Ascending aorta (tissue), 2 donors: ENCODE measurements around the gene ATP6V1B1. TPM values are rescaled to one million over a fixed set of nuclear protein-coding genes. Genes with fewer than 3 reads are reported as not detected.
A peak's percentile ranks its signal among the peaks of the same experiment; 100 is the strongest.

Experiments used
- DNase-seq, 2 donors: peaks; one replicate each; pipeline ENCODE4 v3.0.0-alpha.2; 2019; ENCODE audit warnings: low spot score in 2 of 2
- H3K27ac ChIP-seq, 2 donors: fragments of 200-600 bp; sonication (generic); one replicate each; pipeline ENCODE4 v1.5.1; 2016 to 2017; ENCODE audit warnings: mild to moderate bottlenecking in 1 of 2
- H3K27me3 ChIP-seq: fragments of 200-600 bp; sonication (generic); one replicate; pipeline ENCODE4 v1.5.1; 2017
- H3K36me3 ChIP-seq, 2 donors: fragments of 200-600 bp; sonication (generic); one replicate each; pipeline ENCODE4 v1.5.1; 2016
- H3K4me1 ChIP-seq, 2 donors: fragments of 200-600 bp; sonication (generic); one replicate each; pipeline ENCODE4 v1.5.1; 2016 to 2017; ENCODE audit warnings: mild to moderate bottlenecking in 1 of 2
- H3K4me3 ChIP-seq, 2 donors: fragments of 200-600 bp; sonication (generic); one replicate each; pipeline ENCODE4 v1.5.1; 2016 to 2017; ENCODE audit warnings: mild to moderate bottlenecking in 1 of 2
- H3K9me3 ChIP-seq, 2 donors: fragments of 200-600 bp; sonication (generic); one replicate each; pipeline ENCODE4 v1.5.1; 2016
- CTCF ChIP-seq, 3 experiments: fragments of 200-600 bp in 2 of 3; fragments of 450-650 bp in 1 of 3; sonication (generic) in 2 of 3; IDR thresholded peaks; one replicate each; pipeline ENCODE4 v1.5.1; 2016 to 2019; ENCODE audit warnings: antibody characterized with exemption in 3 of 3, mild to moderate bottlenecking in 1 of 3, moderate library complexity in 1 of 3
- intact Hi-C: fragments of 100-400 bp; cut with DNase I; formaldehyde crosslinking; loops from one replicate; pipeline ENCODE4 v1.15.1; 2023
- total RNA-seq: library from RNA; depleted of rRNA; stranded (reverse); fragments of >200 nt; gene quantifications from one replicate; pipeline ENCODE4 v1.1.0, GENCODE V29; 2016

ATP6V1B1 gene
- total RNA-seq, 1 donor from 2014 or later: not detected

GRCh38 chr2:70988726-70989648, 53.3 kb downstream of the ATP6V1B1 start:
- Histone ChIP-seq H3K9me3 (no peaks in the 10 kb centered on the region), H3K27me3 (no peaks in the 10 kb centered on the region), H3K4me1 (peaks cover 2 to 17% of the 10 kb centered on the region in 2 donors), H3K4me3 (no peak overlapping the region), H3K36me3 (peaks cover 22 to 62% of the 10 kb centered on the region in 2 donors), H3K27ac (peak overlapping the region in 1 of 2 donors; percentile 43)
- DNase-seq: no peak
- TF ChIP-seq CTCF (IDR thresholded peaks at IDR 0.05): no peak
- intact Hi-C loops: no loop called here

GRCh38 chr2:70990216-70990615, 54.5 kb downstream of the ATP6V1B1 start:
- Histone ChIP-seq H3K27me3 (no peaks in the 10 kb centered on the region), H3K36me3 (peaks cover 22 to 62% of the 10 kb centered on the region in 2 donors), H3K4me1 (peaks cover 2 to 18% of the 10 kb centered on the region in 2 donors), H3K4me3 (no peak overlapping the region), H3K27ac (no peak overlapping the region), H3K9me3 (no peaks in the 10 kb centered on the region)
- DNase-seq: no peak
- TF ChIP-seq CTCF (IDR thresholded peaks at IDR 0.05): no peak
- intact Hi-C loops: loop anchor here (10.0 kb wide), 1 partner anchor 695 kb away; the partner anchor contains the start of gene SNRPG

GRCh38 chr2:70991142-70991541, 55.4 kb downstream of the ATP6V1B1 start:
- peaks cover 22 to 53% of the 10 kb centered on the region in 2 donors for H3K36me3 ChIP-seq
- intact Hi-C loops: loop anchor here (10.0 kb wide), 1 partner anchor 696 kb away; the partner anchor contains the start of gene SNRPG
- no peak for TF ChIP-seq CTCF (IDR thresholded peaks at IDR 0.05)

GRCh38 chr2:70991742-70992141, 56.0 kb downstream of the ATP6V1B1 start:
- no peak overlapping the region for H3K4me3 ChIP-seq
- H3K9me3 ChIP-seq: no peaks in the 10 kb centered on the region
- no peaks in the 10 kb centered on the region for H3K27me3 ChIP-seq
- H3K36me3 ChIP-seq: peaks cover 22 to 48% of the 10 kb centered on the region in 2 donors
- peaks cover 2 to 20% of the 10 kb centered on the region in 2 donors for H3K4me1 ChIP-seq
- no peak for DNase-seq
- H3K27ac ChIP-seq: no peak overlapping the region
- intact Hi-C loops: loop anchor here (10.0 kb wide), 1 partner anchor 697 kb away; the partner anchor contains the start of gene SNRPG
- TF ChIP-seq CTCF (IDR thresholded peaks at IDR 0.05): no peak

More at GRCh38 chr2:70991142-70991541, 55.4 kb downstream of the ATP6V1B1 start:
- Histone ChIP-seq H3K4me1 (peaks cover 2 to 20% of the 10 kb centered on the region in 2 donors), H3K4me3 (no peak overlapping the region), H3K9me3 (no peaks in the 10 kb centered on the region), H3K27ac (no peak overlapping the region), H3K27me3 (no peaks in the 10 kb centered on the region)
- DNase-seq: no peak

GRCh38 chr2:70992945-70993853, 57.5 kb downstream of the ATP6V1B1 start:
- Histone ChIP-seq H3K36me3 (peaks cover 22 to 35% of the 10 kb centered on the region in 2 donors), H3K27me3 (no peaks in the 10 kb centered on the region), H3K9me3 (no peaks in the 10 kb centered on the region), H3K4me1 (peaks cover 2 to 18% of the 10 kb centered on the region in 2 donors), H3K4me3 (peak overlapping the region; percentile 84 to 95), H3K27ac (peak overlapping the region; percentile 84 to 92)
- peak in 1 of 2 donors; percentile 56 for DNase-seq
- no peak for TF ChIP-seq CTCF (IDR thresholded peaks at IDR 0.05)
- intact Hi-C loops: loop anchor here (10.0 kb wide), 1 partner anchor 698 kb away; the partner anchor contains the start of gene SNRPG
